ENCODE measurements around the gene ZFR2. TPM values are rescaled to one million over a fixed set of nuclear protein-coding genes. Genes with fewer than 3 reads are reported as not detected.

Gene ZFR2
- total RNA-seq, 1 donor from 2014 or later, result not detected

- intact Hi-C loops (cut with DNase I), result no loop called here
- no peak overlapping the region for H3K27ac ChIP-seq
- H3K36me3 ChIP-seq, result no peaks in the 10 kb centered on the region
- no peaks in the 10 kb centered on the region for H3K27me3 ChIP-seq
- no peak for TF ChIP-seq POLR2A (IDR thresholded peaks at IDR 0.05)
- no peak for TF ChIP-seq CTCF (IDR thresholded peaks at IDR 0.05)
- TF ChIP-seq POLR2AphosphoS5 (IDR thresholded peaks at IDR 0.05; ENCODE audit: insufficient read depth in 1 of 2, low read depth in 1 of 2), result no peak
- no peak for DNase-seq (ENCODE audit: extremely low spot score in 2 of 2)
- H3K9me3 ChIP-seq, result no peaks in the 10 kb centered on the region
- H3K4me3 ChIP-seq, result no peak overlapping the region
- no peaks in the 10 kb centered on the region for H3K4me1 ChIP-seq
Observed at GRCh38 chr19:3792114-3792513, 76.7 kb downstream of the ZFR2 start.

- DNase-seq (ENCODE audit: extremely low spot score in 2 of 2), result no peak
- Histone ChIP-seq H3K4me1 (no peaks in the 10 kb centered on the region), H3K27me3 (peaks cover under 1% of the 10 kb centered on the region), H3K4me3 (no peak overlapping the region), H3K27ac (no peak overlapping the region), H3K9me3 (no peaks in the 10 kb centered on the region), H3K36me3 (no peaks in the 10 kb centered on the region)
- intact Hi-C loops (cut with DNase I), result no loop called here
- TF ChIP-seq POLR2A (IDR thresholded peaks at IDR 0.05), result no peak
- TF ChIP-seq CTCF (IDR thresholded peaks at IDR 0.05), result no peak
- no peak for TF ChIP-seq POLR2AphosphoS5 (IDR thresholded peaks at IDR 0.05; ENCODE audit: insufficient read depth in 1 of 2, low read depth in 1 of 2)
Observed at GRCh38 chr19:3790941-3791340, 77.9 kb downstream of the ZFR2 start.

- Histone ChIP-seq H3K27me3 (peaks cover 5% of the 10 kb centered on the region), H3K4me3 (no peak overlapping the region), H3K36me3 (no peaks in the 10 kb centered on the region), H3K4me1 (peaks cover 4% of the 10 kb centered on the region), H3K27ac (no peak overlapping the region), H3K9me3 (no peaks in the 10 kb centered on the region)
- TF ChIP-seq CTCF (IDR thresholded peaks at IDR 0.05), result no peak
- TF ChIP-seq POLR2AphosphoS5 (IDR thresholded peaks at IDR 0.05; ENCODE audit: insufficient read depth in 1 of 2, low read depth in 1 of 2), result no peak
- no peak for TF ChIP-seq POLR2A (IDR thresholded peaks at IDR 0.05)
- no peak for DNase-seq (ENCODE audit: extremely low spot score in 2 of 2)
- intact Hi-C loops (cut with DNase I), result no loop called here
Observed at GRCh38 chr19:3790209-3790734, 78.6 kb downstream of the ZFR2 start.

- TF ChIP-seq CTCF (IDR thresholded peaks at IDR 0.05), result no peak
- no peaks in the 10 kb centered on the region for H3K36me3 ChIP-seq
- H3K4me3 ChIP-seq, result no peak overlapping the region
- no peak overlapping the region for H3K27ac ChIP-seq
- no peak for DNase-seq (ENCODE audit: extremely low spot score in 2 of 2)
- H3K9me3 ChIP-seq, result no peaks in the 10 kb centered on the region
- intact Hi-C loops (cut with DNase I), result no loop called here
- peaks cover 10% of the 10 kb centered on the region for H3K4me1 ChIP-seq
- peaks cover 9% of the 10 kb centered on the region for H3K27me3 ChIP-seq
Observed at GRCh38 chr19:3788996-3789778, 79.7 kb downstream of the ZFR2 start.
